COLO829 (cell line): ENCODE measurements around the gene SREBF2.
"Not testable (repeated sequence)": the region's sequence is repeated elsewhere in the genome, so short reads cannot be mapped to it uniquely, and the experiment has no call there.

ENCODE experiments used
- DNase-seq: peaks from one replicate; pipeline ENCODE4 v3.0.0; 2012; ENCODE audit warnings: low spot score

SREBF2 gene

GRCh38 chr22:41947424-41948080, 114.6 kb downstream of the SREBF2 start:
- no peak for DNase-seq

GRCh38 chr22:41948142-41948541, 115.2 kb downstream of the SREBF2 start:
- no peak for DNase-seq

GRCh38 chr22:41948928-41949296, 116.0 kb downstream of the SREBF2 start:
- DNase-seq = not testable (repeated sequence)

- DNase-seq = no peak
Measured at GRCh38 chr22:41949297-41949965, 116.5 kb downstream of the SREBF2 start.

GRCh38 chr22:41951898-41952474, 119.1 kb downstream of the SREBF2 start, which contains the start of gene SMIM45:
TSS of gene SMIM45 (plus strand) at chr22:41952150.
- no peak for DNase-seq

- no peak for DNase-seq
Measured at GRCh38 chr22:41952713-41953112, 119.8 kb downstream of the SREBF2 start.
